ENCODE results near the gene CLNS1A. TPM values are rescaled to one million over a fixed set of nuclear protein-coding genes. Genes with fewer than 3 reads are reported as not detected.

The CLNS1A gene
- total RNA-seq, 1 donor from 2014 or later: 115 TPM

DNA sequence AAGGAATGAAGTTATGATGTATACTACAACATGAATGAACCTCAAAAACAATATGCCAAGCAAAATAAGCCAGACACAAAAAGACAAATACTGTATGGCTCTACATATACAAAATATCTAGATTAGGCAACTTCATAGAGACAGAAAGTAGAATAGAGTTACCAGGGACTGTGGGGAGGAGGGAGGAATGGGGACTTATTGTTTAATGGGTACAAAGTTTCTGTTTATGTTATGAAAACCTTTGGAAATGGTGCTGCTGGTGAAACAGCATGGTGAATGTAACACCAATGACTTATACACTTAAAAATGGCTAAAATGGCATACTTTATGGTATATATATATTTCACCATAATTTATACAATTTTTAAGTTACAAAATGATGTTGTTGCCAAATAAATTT, 43.7 kb downstream of the CLNS1A start:
- no peak for TF ChIP-seq CTCF (IDR thresholded peaks at IDR 0.05; ENCODE audit: insufficient read depth, low read length, poor library complexity, severe bottlenecking)
- DNase-seq (ENCODE audit: low read depth): no peak

GRCh38 chr11:77592727-77593126, 44.9 kb downstream of the CLNS1A start:
- no peak for DNase-seq (ENCODE audit: low read depth)
- Histone ChIP-seq H3K36me3 (ENCODE audit: control insufficient read depth, insufficient read depth, low read length) (no peaks in the 10 kb centered on the region), H3K27me3 (ENCODE audit: control insufficient read depth, insufficient read depth, low read length) (no peaks in the 10 kb centered on the region), H3K4me3 (ENCODE audit: low read depth, low read length) (no peak overlapping the region)
- TF ChIP-seq CTCF (IDR thresholded peaks at IDR 0.05; ENCODE audit: insufficient read depth, low read length, poor library complexity, severe bottlenecking): no peak

More for the DNA sequence above, 43.7 kb downstream of the CLNS1A start:
- Histone ChIP-seq H3K36me3 (ENCODE audit: control insufficient read depth, insufficient read depth, low read length) (no peaks in the 10 kb centered on the region), H3K27me3 (ENCODE audit: control insufficient read depth, insufficient read depth, low read length) (no peaks in the 10 kb centered on the region), H3K4me3 (ENCODE audit: low read depth, low read length) (no peak overlapping the region)

DNA sequence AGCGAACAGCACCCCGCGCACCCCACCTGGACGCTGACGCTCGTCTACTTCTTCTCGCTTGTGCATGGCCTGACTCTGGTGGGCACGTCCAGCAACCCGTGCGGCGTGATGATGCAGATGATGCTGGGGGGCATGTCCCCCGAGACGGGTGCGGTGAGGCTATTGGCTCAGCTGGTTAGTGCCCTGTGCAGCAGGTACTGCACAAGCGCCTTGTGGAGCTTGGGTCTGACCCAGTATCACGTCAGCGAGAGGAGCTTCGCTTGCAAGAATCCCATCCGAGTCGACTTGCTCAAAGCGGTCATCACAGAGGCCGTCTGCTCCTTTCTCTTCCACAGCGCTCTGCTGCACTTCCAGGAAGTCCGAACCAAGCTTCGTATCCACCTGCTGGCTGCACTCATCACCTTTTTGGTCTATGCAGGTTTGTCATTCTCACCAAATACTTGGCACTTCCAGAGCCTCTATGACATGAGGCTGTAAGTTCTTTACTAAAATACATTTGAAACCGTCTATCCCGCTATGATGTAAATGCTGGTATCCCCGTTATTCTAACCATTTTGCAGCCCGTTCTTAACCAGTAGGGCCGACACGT, 47.3 kb downstream of the CLNS1A start:
- H3K4me3 ChIP-seq (ENCODE audit: low read depth, low read length): peak overlapping the region; percentile 69
- no peaks in the 10 kb centered on the region for H3K36me3 ChIP-seq (ENCODE audit: control insufficient read depth, insufficient read depth, low read length)
- DNase-seq (ENCODE audit: low read depth): peak; percentile 21
- no peak for TF ChIP-seq CTCF (IDR thresholded peaks at IDR 0.05; ENCODE audit: insufficient read depth, low read length, poor library complexity, severe bottlenecking)
- no peaks in the 10 kb centered on the region for H3K27me3 ChIP-seq (ENCODE audit: control insufficient read depth, insufficient read depth, low read length)

- TF ChIP-seq CTCF (IDR thresholded peaks at IDR 0.05; ENCODE audit: insufficient read depth, low read length, poor library complexity, severe bottlenecking): no peak
- Histone ChIP-seq H3K36me3 (ENCODE audit: control insufficient read depth, insufficient read depth, low read length) (no peaks in the 10 kb centered on the region), H3K4me3 (ENCODE audit: low read depth, low read length) (peak within 1 kb of the TSS; percentile 69), H3K27me3 (ENCODE audit: control insufficient read depth, insufficient read depth, low read length) (no peaks in the 10 kb centered on the region)
- peak; percentile 51 for DNase-seq (ENCODE audit: low read depth)
These were observed 47.9 kb downstream of the CLNS1A start, which contains the start of gene AQP11 for GRCh38 chr11:77589521-77590193. Gene AQP11, plus strand, starts transcription at chr11:77589953. Its CDS starts 40 bp downstream, at chr11:77589993.

DNA sequence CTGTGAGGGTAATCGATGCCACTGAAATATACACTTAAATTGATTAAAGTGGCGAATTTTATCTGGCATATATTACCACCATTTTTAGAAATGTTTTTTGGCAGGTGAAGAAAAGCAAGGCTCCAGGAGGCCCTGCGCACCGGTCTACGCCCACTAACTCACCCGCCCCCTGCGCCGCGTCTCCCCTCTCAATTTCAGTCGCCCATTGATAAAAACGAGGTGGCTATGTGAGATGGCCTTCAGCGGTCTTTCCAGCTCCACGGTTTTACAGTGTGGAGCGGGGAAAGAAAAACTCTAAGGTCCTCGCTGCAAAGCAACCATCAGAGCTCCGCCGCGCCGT, 48.4 kb downstream of the CLNS1A start:
- no peak for TF ChIP-seq CTCF (IDR thresholded peaks at IDR 0.05; ENCODE audit: insufficient read depth, low read length, poor library complexity, severe bottlenecking)
- DNase-seq (ENCODE audit: low read depth): no peak
- peak overlapping the region; percentile 69 for H3K4me3 ChIP-seq (ENCODE audit: low read depth, low read length)
- H3K36me3 ChIP-seq (ENCODE audit: control insufficient read depth, insufficient read depth, low read length): no peaks in the 10 kb centered on the region
- no peaks in the 10 kb centered on the region for H3K27me3 ChIP-seq (ENCODE audit: control insufficient read depth, insufficient read depth, low read length)
